HG02798 (cell line): Measurements from ENCODE around the gene ISG20.

ENCODE experiments used
- ATAC-seq: cut with Tn5 transposase; IDR thresholded peaks from one replicate; pipeline ENCODE4 v1.9.1; 2021; ENCODE audit warnings: mild to moderate bottlenecking; ENCODE audit not compliant: unreplicated experiment, poor library complexity

Gene ISG20

DNA sequence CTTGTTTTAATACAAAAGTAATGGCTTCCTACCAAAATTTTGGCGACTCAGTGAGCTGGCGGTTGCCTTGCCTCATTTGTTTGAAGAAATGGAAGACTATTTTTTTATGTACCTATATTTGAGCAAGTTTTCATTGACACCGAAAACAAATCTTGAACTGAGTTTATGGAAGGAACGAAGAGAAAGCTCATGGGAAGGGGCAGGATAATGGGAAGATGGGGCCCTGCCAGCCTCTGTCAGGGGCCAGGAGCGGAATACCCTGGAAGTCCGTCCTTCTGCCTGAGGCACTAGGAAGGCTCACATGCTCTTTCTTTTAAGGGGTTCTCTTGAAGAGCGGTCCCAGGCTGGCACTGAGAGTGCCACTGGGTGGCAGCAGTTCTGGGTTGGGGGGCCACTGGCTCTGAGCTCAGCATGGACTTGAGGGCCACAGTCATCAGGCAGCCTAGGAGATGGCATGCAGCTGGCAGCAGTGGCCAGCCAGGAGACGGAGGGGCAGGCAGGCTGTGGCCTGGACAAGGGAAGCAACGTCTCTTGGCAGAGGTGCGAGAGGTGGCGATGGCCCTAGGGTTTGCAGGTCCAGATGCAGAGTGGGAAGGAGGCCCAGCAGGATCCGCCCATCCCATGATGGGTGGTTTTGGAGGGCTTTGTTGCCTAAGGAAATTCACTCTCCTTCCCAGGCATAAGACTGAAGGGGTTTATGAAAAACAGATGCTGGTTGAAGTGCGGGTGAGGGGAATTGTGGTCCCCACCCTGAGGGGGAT lies 41.6 kb downstream of the ISG20 start:
- ATAC-seq: no peak

DNA sequence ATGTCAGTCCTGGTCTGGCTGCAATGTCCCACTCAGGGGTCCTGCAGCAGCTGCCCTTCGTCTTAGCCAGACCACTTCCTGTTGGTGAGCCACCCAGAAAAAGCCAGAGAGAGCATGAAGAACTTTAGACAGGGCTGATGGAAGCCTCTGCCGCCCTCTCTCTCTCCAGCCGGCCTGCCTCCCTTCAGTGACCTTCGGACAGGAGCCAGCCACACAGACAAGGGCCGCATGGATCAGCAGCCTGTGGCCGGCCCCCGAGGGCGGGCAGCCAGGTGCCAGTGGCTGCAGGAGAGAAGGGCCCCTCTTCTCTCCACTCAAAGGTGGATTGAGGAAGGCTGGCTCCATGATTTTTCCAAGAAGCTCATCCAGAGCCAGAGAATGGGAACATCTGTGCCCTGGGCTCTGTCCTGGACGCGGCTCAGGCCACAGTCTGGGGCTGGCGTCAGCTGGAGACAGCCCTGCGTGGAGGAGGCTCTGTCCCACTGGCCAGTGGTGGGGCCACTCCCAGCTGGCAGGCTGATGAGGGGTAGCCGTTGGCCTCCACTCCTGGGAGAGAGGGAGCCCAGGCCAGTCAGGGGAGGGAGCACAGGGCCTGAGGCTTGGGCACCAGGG lies 42.9 kb downstream of the ISG20 start:
- no peak for ATAC-seq

DNA sequence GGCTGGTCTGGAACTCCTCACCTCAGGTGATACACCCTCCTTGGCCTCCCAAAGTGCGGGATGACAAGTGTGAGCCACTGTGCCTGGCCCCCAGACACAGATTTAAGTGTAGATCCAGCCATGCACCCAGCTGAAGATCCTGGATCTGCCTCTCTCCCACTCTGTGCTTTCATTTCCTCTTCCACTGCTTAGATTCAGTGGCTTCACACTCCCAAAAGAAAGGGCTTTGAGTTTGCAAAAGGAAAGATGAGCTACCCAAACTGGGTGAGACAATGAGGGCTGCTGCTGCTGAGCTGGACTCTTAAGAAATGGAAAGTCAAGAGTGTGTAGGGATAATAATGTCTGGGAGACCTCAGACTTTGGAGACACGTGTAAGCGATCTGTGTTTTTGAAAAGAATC lies 45.5 kb downstream of the ISG20 start:
- no peak for ATAC-seq

DNA sequence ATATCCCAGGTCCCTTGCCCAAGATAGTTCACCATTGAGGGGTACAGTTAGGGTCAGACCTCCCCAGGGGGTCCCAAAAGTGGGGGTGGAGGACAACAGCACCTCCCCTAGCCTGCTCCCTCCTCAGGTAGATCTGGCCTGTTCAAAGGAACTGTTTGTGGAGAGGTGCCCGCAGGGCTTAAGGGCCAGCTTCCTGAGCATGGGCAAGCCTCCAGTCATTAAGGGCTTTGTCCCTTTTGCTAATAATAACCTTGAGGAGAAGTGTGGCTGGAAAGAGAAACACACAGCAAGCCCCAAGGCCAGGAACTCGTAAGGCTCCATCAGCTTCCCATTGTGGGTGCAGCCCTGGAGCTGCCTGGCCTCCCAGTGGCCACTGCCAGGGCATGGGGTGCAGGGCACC lies 47.4 kb downstream of the ISG20 start:
- no peak for ATAC-seq

DNA sequence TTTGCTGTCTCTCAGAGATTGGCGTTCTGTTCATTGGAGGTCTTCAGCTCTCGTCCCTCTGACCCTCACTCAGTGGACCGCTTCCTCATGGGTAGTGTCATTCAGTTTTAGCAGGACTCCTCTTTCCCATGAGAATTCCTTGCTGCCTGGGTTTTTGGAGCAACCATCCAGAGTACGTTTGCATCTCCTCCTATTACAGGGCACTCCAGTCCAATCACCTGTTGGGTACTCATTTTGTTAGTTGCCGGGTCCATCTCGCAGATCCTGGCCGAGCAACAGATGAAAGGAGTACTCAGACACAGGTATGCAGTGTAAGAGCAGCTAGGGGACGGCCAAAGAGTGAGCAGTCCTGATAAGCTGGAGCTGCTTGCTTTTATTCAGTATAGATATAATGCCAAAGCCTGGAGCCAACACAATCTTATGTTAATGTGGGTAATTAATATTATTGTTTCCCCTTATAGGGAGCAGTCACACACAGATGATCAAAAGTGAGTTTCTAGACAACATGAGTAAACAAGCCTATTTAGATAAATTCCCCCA lies 49.6 kb downstream of the ISG20 start:
- ATAC-seq: no peak

DNA sequence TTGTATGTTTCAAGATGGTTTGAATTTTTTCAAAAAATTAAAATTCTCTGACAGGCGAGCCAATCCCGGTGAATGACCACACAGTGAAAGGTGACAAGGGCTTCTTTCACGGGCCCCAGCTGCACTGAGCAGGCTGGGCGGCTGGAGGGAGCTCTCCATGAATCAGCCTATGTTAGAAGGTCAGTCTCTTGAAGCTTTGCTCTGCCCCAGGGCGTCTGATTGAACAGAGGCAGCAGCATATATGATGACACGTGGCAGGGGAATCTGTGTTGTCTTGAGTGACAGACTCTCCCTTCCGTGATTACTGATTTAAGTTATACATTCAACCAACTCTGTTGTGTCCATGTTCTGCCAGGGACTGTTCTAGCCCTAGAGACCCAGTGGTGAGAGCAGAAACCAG lies 51.5 kb downstream of the ISG20 start:
- ATAC-seq: no peak

DNA sequence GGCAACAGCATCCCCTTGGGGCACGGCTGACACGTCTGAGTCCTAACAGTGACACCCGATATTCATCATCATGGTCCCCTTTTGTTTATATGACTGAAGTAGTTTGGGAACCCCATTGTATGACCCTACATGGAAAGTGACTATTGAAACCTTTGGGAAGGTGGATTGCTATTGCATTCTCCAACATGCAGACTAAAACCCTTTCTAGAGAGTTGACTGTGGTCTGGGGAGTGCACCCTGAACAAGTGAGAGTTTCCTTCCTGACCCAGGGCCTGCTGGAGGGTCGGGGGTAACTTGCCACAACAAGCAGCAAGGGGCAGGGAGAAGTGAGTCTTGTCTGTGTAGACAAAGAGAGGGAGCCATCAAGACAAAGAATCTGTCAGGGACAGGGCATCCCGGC lies 54.4 kb downstream of the ISG20 start:
- no peak for ATAC-seq

DNA sequence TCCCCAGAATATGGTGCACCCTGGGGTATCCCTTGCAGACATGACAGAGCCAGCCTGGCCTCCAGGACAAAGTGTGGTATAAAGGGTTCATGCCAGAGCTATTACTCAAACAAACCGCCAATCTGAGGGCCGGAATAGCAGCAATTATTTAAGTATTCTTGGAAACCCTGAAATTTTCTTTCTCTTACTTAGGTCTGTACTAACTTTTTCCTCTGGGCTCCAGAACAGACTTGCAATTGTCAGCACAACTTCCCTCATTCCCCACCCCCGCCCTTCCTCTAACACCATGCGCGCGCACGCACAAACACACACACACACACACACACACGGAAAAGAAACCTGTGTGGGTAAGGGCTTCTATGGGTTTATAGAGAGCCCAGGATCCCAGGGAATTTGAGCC lies 56.3 kb downstream of the ISG20 start:
- no peak for ATAC-seq

DNA sequence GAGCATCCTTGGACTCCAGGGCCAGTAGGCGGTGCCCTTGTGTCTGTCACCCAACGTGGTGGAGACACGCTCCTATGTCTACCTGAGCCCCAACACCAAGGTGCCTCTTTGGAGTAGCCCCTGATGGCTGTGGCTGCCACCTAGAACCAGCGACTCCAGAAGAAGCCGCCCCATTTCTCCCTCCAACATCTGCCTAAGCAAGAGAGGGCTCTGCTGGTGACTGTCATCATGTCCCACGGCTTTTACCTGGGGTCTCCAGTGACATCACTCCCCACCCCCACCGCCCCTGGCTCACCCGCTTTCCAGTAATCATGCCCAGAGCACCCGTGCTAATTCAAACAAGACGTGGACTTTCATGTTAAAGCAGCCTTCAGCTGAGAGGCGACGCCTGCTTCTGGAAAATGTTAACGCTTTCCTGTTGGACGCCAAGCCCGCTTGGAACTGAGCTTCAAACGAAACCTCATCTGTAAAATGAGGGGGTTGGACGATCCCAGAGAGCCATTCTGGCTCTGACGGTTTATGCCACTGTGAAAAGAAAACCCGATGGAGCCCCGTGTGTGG lies 57.0 kb downstream of the ISG20 start:
- ATAC-seq: no peak

DNA sequence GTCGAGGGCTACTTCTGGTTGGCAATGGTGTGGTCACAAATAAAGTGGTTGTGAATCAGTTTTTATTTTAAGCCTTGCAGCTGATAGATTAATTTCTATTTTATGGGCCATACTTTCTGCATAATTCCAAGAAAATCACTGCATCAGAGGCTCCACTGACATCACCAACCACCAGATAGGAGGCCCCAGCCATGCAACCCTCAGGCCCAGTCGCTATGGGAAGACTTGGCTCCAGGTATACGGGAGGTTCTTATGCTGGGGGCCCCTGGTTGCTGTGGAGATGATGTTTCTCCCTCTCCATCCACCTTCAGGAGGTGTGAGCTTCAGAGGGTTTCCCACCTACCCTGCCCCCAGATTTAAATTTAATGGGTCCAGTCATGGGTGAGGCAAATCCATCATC lies 57.4 kb downstream of the ISG20 start:
- no peak for ATAC-seq

DNA sequence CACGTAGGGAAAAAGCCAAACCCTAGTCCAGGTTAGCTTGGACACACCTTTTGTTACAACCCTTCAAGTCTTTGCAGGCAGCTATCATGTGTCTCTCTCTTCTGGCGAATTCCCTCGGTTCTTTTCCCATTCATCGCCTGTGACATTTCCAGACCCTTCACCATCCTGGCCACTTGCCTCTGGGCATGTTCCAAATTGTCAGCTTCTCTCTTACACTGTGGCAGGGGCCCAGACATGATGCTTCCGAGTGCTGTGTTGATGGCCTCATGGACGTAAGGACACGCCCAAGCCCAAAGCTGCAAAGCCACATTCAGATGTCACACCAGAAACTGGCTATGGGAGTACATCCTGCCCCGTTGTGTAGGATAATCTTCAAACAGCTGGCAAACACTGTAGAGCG lies 58.5 kb downstream of the ISG20 start:
- ATAC-seq: no peak

DNA sequence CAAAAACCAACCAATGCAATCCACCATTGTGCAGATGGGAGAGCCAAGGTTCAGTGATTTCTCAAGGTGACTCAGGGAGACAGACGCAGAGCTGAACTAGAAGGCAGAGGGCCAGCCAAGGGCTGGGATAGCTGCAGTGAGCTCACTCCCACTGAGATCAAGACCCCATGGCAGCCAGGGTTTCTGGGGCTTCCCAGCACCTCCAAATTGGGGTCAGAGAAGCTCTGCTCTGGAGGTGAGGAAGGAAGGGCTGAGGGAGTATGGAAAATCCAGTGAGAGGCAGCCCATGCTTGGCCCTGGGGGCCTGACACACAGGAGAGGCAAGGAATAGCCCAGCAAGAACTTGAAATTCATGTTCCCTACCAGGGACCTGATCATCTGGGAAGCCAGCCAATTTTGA lies 61.0 kb downstream of the ISG20 start:
- no peak for ATAC-seq

DNA sequence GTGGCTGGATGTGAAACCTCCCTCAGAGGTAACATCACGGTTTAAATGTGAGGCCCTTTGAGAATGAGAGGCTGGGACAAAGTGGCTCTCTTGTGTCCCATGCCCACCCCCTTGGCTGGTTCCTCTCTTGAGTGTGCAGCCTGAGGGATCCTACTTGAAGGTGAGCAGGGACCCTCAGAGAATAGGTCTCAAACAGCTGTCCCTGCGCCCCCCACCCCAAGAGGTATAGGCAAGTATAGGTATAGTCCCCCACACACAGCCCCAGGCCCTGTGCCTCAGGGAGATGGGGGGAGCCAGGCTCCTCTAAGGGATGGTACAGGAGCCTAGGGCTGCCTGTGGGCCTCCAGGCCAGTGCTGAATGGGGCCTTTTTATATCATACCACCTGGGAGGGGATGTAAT lies 61.9 kb downstream of the ISG20 start:
- no peak for ATAC-seq

DNA sequence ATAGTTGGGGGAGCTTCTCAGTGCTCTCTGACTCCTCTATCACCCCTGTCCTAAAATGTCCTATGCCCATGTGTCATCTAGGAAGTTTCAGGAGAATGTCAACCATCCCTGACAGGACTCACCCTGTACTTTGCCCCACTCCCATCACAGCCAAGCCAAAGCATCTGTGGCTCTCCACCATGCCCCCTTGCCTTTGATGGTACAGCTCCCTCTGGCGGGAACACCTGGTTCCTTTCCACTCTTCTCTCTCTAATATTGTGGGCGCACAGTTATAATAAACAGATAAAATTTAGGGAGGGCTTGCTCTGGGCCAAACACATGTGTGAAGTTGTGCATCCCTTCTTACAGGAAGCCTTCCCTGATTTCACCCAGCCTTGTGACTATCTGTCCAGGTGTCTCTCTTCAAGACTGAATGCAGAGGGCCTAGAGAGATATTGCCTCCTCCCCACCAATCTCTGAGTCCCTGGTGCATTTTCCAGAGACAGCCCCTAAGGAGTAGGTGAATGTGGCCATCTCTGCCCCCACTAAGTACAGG lies 62.8 kb downstream of the ISG20 start:
- peak; percentile 75 for ATAC-seq

DNA sequence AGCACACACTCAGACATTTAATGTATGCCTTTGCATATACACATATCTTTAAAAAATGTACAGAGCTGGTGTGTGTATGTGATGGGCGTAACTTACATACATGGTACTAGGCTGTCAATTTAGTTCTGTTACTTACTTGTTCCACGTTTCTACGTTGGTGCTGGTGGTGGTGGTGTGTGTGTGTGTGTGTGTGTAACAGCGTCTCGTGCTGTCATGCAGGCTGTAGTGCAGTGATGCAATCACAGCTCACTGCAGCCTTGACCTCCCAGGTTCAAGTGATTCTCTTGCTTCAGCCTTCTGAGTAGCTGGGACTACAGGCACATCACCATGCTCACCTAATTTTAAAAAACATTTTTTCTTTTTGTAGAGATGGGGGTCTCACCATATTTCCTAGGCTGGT lies 64.2 kb downstream of the ISG20 start:
- ATAC-seq: no peak

DNA sequence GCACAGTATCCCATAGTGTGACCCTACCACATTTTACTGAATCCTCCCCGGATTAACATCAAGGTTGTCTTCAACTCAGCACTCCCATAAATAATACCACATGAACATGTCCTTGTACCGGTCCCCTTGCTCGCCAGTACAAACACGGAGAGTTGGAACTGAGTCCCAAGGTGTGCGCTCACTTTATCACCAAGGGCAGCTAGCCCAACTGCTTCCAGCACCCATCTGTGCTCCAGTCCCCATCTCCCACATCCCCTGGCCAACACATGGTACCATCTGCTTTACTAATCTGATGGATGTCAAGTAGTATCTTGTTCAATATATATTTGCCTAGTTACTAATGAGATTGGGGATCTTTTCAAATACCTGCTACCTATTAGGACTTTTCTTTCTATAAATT lies 64.7 kb downstream of the ISG20 start:
- ATAC-seq: no peak

DNA sequence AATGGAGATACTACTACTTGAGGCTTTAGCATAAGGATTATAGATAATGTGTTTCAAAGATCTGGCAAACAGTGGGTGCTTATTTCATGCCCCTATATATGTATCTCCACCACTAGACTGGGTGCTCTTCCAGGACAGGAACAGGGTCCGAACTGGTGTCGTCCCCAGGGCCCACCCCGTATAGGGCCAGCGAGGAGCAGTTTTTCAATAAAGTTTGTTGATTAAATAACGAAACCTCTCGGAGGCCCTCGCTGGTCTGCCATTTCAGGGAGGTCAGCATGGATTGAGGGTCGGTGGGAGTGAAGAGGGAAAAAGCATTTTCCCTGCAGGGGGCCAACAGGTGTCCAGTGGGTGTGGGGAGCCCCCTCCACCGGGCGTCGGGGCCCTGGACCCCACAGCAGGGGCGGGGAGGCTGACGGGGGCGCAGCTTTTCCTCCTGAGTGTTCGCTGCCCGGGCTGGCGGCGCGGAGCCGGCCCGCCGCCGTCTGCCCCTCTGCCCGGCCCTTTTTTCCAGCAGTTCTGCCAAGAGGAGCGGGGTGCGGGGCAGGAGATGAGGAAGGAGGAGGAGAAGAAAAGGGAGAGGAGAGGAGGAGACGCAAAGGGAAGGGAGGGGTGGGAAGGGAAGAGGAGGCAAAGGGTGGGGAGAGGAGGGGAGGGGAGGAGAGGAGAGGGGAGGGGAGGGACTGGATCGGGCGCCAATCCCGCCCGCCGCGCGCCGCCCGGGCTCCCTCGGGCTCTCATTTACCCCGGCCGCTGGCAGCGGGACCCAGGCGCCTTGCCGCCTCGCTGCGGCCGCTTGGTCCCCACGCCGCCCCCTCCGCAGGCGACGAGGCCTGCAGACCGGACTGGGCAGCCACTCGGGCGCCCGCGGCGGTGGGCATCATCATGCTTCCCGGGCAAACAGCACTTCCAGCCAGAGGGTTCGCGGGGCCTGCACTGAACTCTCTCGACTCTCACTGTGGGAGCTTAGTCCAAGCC lies 66.3 kb downstream of the ISG20 start:
- no peak for ATAC-seq

DNA sequence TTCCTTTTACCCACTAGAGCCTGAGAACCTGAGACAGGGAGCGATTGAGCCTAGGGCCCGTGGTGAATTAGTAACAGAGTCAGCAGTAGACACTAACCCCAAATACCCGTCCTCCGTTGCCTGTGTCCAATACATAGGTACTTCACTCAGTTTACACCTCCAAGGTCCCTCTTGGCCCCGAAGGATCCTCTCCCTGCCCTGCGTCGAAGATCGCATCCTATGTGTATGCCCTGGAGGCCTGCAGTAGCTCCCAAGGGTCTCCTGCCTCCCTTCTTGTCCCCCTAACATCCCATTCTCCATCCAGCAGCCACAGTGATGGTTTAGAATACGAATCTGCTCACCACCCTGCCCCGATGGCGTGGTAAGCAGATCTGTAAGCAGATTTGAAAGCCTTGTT lies 67.0 kb downstream of the ISG20 start:
- ATAC-seq: no peak
